ENCODE data around the gene METTL25B.

Gene METTL25B

DNA sequence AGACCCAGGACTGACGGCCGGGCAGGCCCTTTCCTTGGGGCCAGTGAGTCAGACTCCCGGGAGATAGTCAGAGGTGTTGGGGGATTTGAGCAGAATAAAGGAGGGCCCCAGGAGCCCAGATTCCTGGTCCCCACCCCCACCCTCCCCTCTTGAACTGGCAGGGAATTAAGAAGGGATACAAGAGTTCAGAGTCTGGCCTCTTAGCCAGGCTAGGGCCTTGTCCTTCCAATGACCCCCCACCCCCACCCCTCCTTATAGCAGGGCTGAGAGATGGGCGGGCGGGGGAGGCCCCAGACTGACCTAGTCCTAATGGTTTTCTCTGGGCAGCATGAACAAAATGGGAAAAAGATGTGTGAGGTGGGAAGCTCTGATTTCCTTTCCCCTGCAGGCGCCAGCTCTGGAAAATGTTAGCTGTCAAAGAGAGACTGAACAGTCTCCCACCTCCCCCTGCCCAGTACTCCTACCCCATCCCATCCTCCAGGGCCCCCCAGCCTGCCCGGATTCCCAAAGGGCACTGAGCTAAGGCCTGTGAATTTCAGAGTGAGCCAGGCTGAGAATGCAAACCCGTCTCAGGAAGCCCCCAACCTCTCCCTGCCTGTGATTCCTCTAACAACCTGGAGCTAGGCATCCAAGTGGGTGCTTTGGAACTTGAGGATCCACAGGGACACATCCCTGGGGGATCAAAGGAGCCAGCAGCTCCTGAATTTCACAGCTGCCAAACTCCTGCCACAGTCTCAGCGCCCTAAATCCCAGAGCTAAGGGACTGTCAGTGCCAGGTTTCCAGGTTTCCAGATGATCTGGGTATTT lies 17.1 kb upstream of the METTL25B start:
- peaks cover 0 to 9% (median 3%) of the 10 kb centered on the region in 11 experiments; a peak in 13 of 22 replicates for H3K27me3 ChIP-seq
- no peak overlapping the region for H3K4me3 ChIP-seq
- no peak overlapping the region for H3K4me2 ChIP-seq
- H3K4me1 ChIP-seq, result peaks cover 9 to 19% (median 15%) of the 10 kb centered on the region in 10 experiments
- H3K36me3 ChIP-seq, result peaks cover 0 to 8% (median 0%) of the 10 kb centered on the region in 11 experiments; a peak in 1 of 22 replicates
- peaks cover 0 to 68% (median 6%) of the 10 kb centered on the region in 11 experiments; a peak in 10 of 22 replicates for H4K20me1 ChIP-seq
- no peak overlapping the region for H3K27ac ChIP-seq
- no peaks in the 10 kb centered on the region for H3K9me3 ChIP-seq (replicated peaks in 1 of 11)
- no peak for TF ChIP-seq Cebpa-rat (IDR thresholded peaks at IDR 0.05)
- no peak overlapping the region for H3K9ac ChIP-seq

DNA sequence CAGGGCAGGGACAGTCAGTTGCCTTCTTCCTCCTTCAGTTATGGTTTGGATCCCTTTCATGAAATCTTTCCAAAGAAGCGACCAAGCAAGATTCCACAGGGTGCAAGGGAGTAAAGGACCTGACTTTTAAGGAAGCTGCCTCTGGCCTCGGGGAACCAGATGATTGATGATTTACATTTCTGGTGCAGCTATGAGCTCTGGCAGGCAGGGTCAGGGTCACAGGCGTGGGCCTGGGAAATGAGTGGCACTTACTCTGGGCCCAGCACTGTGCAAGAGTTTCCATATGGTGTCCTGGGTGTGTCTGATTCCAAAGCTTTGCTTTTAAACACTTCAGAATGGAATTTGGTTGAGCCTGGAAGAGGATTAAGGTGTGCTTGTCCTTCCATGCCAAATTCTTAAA lies 15.6 kb upstream of the METTL25B start:
- H3K27me3 ChIP-seq, result 0 out of 22 replicates have a peak, but pooled peaks cover 0 to 3% (median 0%) of the 10 kb centered on the region in 11 experiments
- H3K9me3 ChIP-seq (replicated peaks in 1 of 11), result no peaks in the 10 kb centered on the region
- H3K36me3 ChIP-seq, result peaks cover 0 to 9% (median 5%) of the 10 kb centered on the region in 11 experiments; a peak in 5 of 22 replicates
- peaks cover 0 to 8% (median 4%) of the 10 kb centered on the region in 10 experiments; a peak in 7 of 20 replicates for H3K4me1 ChIP-seq
- H3K9ac ChIP-seq, result no peak overlapping the region
- peaks cover 0 to 76% (median 15%) of the 10 kb centered on the region in 11 experiments; a peak in 12 of 22 replicates for H4K20me1 ChIP-seq
- H3K27ac ChIP-seq, result no peak overlapping the region
- no peak overlapping the region for H3K4me2 ChIP-seq
- TF ChIP-seq Cebpa-rat (IDR thresholded peaks at IDR 0.05), result no peak
- H3K4me3 ChIP-seq, result no peak overlapping the region

DNA sequence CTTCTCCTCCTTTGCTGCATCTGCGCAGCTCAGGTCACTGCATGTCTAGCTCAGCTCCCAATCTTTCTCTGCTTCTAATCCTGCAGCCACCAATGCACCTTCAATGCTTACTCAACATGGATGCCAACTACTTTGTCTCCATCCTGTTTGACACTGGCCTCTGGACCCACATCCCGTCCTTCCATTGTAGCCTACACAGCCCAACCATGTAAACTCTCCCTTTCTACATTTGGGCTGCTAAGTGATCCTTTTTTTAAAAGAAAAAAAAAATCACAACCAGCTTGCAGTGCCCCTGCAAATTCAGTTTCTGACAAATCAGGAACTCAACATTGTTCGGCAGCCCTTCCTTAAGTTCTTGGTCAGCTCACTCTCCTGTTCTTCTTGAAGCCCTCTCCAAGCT lies 13.4 kb upstream of the METTL25B start:
- H4K20me1 ChIP-seq, result peaks cover 0 to 74% (median 17%) of the 10 kb centered on the region in 11 experiments; a peak in 18 of 22 replicates
- H3K27me3 ChIP-seq, result no peaks in the 10 kb centered on the region
- no peak overlapping the region for H3K4me2 ChIP-seq
- peaks cover 0 to 5% (median 0%) of the 10 kb centered on the region in 10 experiments; a peak in 1 of 20 replicates for H3K4me1 ChIP-seq
- no peaks in the 10 kb centered on the region for H3K9me3 ChIP-seq (replicated peaks in 1 of 11)
- H3K36me3 ChIP-seq, result peaks cover 8 to 28% (median 15%) of the 10 kb centered on the region in 11 experiments; a peak in 19 of 22 replicates
- H3K9ac ChIP-seq, result no peak overlapping the region
- H3K4me3 ChIP-seq, result no peak overlapping the region
- no peak overlapping the region for H3K27ac ChIP-seq
- TF ChIP-seq Cebpa-rat (IDR thresholded peaks at IDR 0.05), result no peak

DNA sequence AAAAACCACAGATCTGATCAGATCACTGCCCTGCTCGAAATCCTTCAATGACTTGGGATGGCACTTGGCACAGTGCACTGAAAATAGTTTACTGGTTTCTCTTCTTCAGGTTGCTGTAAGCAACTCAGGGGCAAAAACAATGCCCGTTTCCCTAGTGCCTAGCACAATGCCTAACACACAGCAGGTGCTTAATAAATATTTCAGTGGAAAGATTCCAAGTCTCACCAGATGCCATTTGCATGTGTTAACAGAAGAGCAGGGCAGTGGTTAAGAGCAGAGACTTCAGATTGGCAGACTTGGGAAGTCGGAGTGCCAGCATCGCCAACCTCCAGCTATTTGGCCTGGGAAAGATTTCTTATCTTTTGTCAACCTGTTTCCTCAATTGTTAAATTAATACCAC lies 10.9 kb upstream of the METTL25B start:
- Histone ChIP-seq H3K4me1 (peaks cover 0 to 9% (median 0%) of the 10 kb centered on the region in 10 experiments; a peak in 3 of 20 replicates), H3K27ac (no peak overlapping the region), H3K36me3 (peaks cover 32 to 53% (median 37%) of the 10 kb centered on the region in 11 experiments), H3K9me3 (replicated peaks in 1 of 11) (no peaks in the 10 kb centered on the region), H3K9ac (no peak overlapping the region), H4K20me1 (peaks cover 13 to 81% (median 43%) of the 10 kb centered on the region in 11 experiments; a peak in 21 of 22 replicates), H3K4me3 (no peak overlapping the region), H3K27me3 (no peaks in the 10 kb centered on the region), H3K4me2 (no peak overlapping the region)
- TF ChIP-seq Cebpa-rat (IDR thresholded peaks at IDR 0.05), result no peak

DNA sequence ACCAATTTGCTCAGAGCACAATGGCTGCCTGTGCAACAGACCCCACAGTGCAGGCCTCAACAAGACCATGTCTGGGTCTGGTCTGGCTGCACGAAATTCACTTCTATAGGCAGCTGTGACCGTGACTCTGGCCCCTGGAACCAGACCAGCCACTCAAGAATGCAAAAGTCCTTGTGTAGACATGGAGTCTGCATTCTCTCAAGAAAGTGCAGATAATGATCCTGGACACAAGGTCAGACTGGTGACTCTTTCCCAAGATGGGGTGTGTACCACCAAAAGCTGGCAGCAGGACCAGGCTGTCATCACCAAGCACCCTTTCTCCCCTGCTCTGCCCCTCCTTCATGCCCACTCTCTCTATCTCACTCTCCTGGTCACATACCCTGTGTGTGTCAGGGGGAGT lies 7.1 kb upstream of the METTL25B start:
- Histone ChIP-seq H3K9me3 (replicated peaks in 1 of 11) (no peaks in the 10 kb centered on the region), H3K27ac (no peak overlapping the region), H3K36me3 (peaks cover 62 to 87% (median 71%) of the 10 kb centered on the region in 11 experiments), H3K4me2 (no peak overlapping the region), H3K4me3 (no peak overlapping the region), H3K4me1 (peaks cover 15 to 29% (median 21%) of the 10 kb centered on the region in 10 experiments), H3K9ac (0 out of 22 replicates have a peak overlapping the region, but pooled peaks of 3 of the 11 experiments have one; percentile 9 to 30 (median 17)), H4K20me1 (peaks cover 46 to 93% (median 76%) of the 10 kb centered on the region in 11 experiments), H3K27me3 (no peaks in the 10 kb centered on the region)
- no peak for TF ChIP-seq Cebpa-rat (IDR thresholded peaks at IDR 0.05)

DNA sequence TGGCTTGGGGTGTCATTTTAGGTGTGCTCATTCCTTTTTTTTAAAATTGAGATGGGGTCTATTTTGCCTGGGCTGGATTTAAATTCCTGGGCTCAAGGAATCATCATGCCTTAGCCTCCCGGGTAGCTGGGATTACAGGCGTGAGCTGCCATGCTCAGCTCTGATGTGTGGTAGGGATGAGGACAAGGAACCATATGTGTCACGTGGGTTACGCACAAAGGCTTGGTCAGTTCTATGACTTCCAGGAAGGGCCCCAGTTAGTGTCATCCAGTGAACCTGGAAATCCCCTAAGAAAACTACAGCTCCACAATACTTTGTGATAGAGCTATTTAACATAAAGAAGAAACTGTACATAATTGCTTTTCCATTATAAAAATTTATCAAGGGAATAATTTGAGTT lies 6.7 kb upstream of the METTL25B start:
- Histone ChIP-seq H3K4me2 (no peak overlapping the region), H3K9me3 (replicated peaks in 1 of 11) (no peaks in the 10 kb centered on the region), H3K36me3 (peaks cover 62 to 91% (median 71%) of the 10 kb centered on the region in 11 experiments), H3K4me3 (no peak overlapping the region), H3K4me1 (peaks cover 15 to 33% (median 25%) of the 10 kb centered on the region in 10 experiments), H3K27ac (no peak overlapping the region), H3K27me3 (no peaks in the 10 kb centered on the region), H4K20me1 (peaks cover 49 to 97% (median 80%) of the 10 kb centered on the region in 11 experiments), H3K9ac (0 out of 22 replicates have a peak overlapping the region, but pooled peaks of 1 of the 11 experiments have one; percentile 17)
- TF ChIP-seq Cebpa-rat (IDR thresholded peaks at IDR 0.05), result no peak

DNA sequence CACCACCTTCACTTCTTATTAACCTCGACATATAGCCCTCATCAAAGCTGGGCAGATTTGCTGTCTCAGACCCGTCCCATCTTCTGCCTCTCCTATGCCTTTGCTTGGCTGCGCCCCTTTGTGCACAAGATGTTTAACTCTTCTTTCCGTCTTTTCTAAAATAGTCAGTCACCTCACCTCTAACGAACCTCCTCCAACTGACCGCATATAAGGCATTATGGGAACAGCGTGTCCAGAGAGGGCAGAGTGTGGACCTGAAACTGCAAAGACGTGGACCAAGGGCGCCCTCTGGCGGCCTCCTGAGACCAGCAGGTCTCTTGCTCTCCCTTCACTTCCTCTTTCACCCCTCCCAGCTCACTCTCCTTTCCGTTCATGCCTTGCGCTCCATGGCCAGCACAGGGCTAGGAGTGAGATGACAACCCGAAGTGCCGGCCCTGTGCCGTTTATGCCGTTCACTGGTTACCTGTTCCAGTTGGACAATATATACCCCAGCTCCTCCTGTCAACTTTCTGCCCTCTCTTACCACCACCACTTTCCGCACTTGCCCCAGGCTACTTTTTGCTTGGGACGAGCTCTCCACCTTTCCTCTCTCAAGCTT lies 2.5 kb upstream of the METTL25B start:
- H3K27ac ChIP-seq, result peak overlapping the region in 4 of 11 experiments; percentile 6 to 33 (median 28); a peak in 3 of 22 replicates
- peak overlapping the region; percentile 66 to 98 (median 84) for H3K4me3 ChIP-seq
- H3K9me3 ChIP-seq (replicated peaks in 1 of 11), result no peaks in the 10 kb centered on the region
- H3K4me1 ChIP-seq, result peaks cover 34 to 60% (median 50%) of the 10 kb centered on the region in 10 experiments
- TF ChIP-seq Cebpa-rat (IDR thresholded peaks at IDR 0.05), result no peak
- H3K4me2 ChIP-seq, result peak overlapping the region; percentile 94 to 100 (median 97)
- H4K20me1 ChIP-seq, result peaks cover 55 to 71% (median 67%) of the 10 kb centered on the region in 11 experiments
- H3K9ac ChIP-seq, result peak overlapping the region; percentile 54 to 91 (median 86); a peak in 21 of 22 replicates
- no peaks in the 10 kb centered on the region for H3K27me3 ChIP-seq
- peaks cover 46 to 62% (median 47%) of the 10 kb centered on the region in 11 experiments for H3K36me3 ChIP-seq

DNA sequence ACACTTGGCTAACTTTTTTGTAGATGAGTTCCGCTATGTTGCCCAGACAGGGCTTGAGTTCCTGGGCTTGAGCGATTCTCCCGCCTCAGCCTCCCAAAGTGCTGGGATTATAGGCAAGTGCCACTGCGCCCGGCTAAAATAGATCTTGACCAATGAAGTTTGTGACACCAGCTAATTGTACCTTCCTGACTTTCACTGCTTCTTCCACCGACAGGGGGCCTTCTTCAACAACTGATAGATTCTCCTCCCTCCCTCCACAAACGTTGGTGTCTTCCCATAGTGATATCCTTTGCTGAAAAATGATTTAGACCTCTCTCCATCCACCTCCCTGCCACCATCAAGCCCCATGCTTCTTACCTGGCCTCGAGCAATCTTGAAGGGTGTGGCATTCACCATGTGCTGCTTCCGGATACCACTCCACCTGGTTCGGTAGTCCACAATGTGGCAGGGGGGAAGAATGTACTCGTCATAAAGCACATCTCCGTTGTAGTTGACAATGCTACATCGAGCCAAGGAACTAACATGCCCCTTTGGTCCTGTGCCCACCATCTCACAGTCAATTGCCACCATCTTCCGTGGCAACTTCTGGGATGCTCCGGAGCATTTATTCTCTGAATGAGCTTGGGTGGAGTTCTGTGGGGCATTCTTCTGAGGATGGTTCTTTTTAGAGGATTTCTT lies 1.6 kb upstream of the METTL25B start:
- no peaks in the 10 kb centered on the region for H3K9me3 ChIP-seq (replicated peaks in 1 of 11)
- H3K36me3 ChIP-seq, result peaks cover 37 to 56% (median 39%) of the 10 kb centered on the region in 11 experiments
- no peaks in the 10 kb centered on the region for H3K27me3 ChIP-seq
- H3K27ac ChIP-seq, result peak overlapping the region in 7 of 11 experiments; percentile 24 to 86 (median 86); a peak in 6 of 22 replicates
- H3K9ac ChIP-seq, result peak overlapping the region; percentile 80 to 91 (median 86)
- peak overlapping the region; percentile 66 to 98 (median 84) for H3K4me3 ChIP-seq
- H4K20me1 ChIP-seq, result peaks cover 46 to 62% (median 58%) of the 10 kb centered on the region in 11 experiments
- peak overlapping the region; percentile 94 to 100 (median 97) for H3K4me2 ChIP-seq
- H3K4me1 ChIP-seq, result peaks cover 34 to 52% (median 47%) of the 10 kb centered on the region in 10 experiments
- TF ChIP-seq Cebpa-rat (IDR thresholded peaks at IDR 0.05), result no peak

Data from BLaER1 treated with 17β-estradiol and CSF1 and Interleukin-3, amounts not matched to agents 10 nM and 100 nM (cell line).